NOMO-1 (cell line): ENCODE measurements around the gene SLC1A4.
"Not testable (repeated sequence)": the region's sequence is repeated elsewhere in the genome, so short reads cannot be mapped to it uniquely, and the experiment has no call there.

ENCODE experiments used
- DNase-seq, 2 experiments: peaks; one replicate each; lab custom pipeline; 2025; ENCODE audit not compliant: unreplicated experiment in 2 of 2; lab: John Stamatoyannopoulos, UW

SLC1A4 gene

DNA sequence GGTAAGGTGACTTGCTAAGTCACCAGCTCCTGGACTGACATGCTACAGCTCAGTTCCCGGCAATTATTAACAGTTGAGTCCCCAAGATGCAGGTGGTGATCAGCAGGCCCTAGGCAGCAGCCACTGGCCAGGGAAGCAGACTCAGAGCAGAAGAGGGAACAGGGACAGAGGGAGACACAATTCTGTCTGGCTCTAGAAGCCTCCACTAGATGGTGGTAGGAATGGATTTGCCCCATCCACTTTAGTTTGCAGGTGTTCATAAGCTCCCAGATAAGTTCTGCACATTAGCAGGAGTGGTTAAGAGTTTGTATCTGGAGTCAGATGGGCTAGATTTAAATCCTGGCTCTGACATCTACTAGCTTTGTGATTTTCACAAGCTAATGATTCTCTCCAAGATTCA is 25.5 kb upstream of the SLC1A4 start:
- no peak for DNase-seq

- DNase-seq: no peak
Observed at GRCh38 chr2:64966017-64966416, 23.2 kb upstream of the SLC1A4 start.

DNA sequence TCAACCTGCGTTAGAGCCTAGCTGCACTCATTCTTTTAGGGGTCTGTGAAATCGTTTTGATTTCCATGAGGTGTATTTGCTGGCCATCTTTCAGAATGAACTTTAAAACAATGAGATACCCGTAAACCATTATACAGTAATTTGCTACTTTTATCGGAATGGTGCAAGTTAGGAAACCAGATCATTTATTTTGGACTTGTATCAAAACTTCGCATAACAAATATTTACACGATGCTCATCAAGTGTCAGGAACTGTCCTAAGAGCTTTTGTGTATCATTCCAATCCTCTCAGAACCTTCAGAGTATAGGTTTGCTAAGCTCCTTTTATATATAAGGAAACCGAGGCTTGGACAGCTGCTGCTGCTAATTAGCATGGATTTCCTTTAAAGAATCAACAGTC is 22.4 kb upstream of the SLC1A4 start:
- DNase-seq: no peak

GRCh38 chr2:64967601-64968000 is 21.6 kb upstream of the SLC1A4 start:
- no peak for DNase-seq

DNA sequence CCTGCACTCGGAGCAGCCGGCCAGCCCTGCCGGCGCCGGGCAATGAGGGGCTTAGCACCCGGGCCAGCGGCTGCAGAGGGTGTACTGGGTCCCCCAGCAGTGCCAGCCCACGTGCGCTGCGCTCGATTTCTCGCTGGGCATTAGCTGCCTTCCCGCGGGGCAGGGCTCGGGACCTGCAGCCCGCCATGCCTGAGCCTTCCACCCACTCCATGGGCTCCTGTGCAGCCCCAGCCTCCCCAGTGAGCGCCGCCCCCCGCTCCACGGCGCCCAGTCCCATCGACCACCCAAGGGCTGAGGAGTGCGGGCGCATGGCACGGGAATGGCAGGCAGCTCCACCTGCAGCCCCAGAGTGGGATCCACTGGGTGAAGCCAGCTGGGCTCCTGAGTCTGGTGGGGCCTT is 20.1 kb upstream of the SLC1A4 start:
- DNase-seq: not testable (repeated sequence)

DNA sequence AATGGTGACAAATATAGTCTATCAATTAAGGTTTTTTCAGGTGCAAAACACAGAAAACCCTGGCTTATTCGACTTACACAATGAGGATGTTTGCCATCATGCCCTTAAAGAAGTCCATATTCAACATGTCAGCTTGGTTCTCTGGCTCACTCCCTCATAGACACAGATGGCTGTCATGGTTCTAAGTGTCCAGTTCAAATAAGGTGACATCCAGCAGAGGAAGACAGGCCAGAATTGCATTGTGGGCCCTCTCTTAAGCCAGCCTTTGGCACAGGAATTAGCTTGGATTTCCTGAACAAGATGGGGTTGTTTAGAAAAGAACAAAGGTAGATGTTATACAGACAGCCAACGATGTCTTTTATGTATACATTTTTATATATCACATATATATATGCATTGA is 18.7 kb upstream of the SLC1A4 start:
- no peak for DNase-seq

DNA sequence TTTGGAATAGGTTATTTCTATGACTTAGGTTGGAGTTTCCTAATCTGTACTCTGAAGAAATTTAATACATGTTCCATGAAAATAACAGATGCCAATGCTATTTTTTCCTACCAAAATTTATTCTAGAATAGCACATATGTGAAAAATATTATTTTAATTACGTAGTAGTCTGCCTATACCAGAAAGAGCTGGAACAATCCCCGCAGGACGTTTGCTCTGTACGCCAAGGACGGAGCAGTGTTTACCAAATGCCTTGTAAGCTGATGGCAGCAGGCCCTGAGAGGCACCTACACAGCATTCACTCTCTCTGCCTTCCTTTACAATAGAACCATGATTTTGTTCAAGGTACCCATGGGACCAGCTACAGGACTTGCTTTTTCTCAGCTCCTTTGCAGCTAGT is 16.8 kb upstream of the SLC1A4 start:
- DNase-seq: no peak

- DNase-seq: no peak
Observed at GRCh38 chr2:64972876-64973275, 16.3 kb upstream of the SLC1A4 start.

- no peak for DNase-seq
Observed at GRCh38 chr2:64975232-64975821, 13.9 kb upstream of the SLC1A4 start.

DNA sequence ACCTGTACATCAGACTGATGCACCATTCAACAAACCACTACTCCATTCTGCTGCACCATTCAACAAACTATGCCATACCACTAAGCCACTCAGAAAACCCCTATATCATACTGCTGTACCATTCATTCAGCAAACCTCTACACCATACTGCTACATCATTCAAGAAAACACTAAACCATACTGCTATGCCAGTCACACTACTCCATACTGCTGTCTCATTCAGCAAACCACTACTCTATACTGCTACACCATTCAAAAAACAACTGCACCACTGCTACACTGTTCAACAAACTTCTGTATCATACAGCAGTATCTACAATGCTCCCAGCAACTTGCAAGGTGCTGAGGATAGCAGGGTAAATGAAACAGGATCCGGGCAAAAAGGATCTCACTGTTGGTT is 12.9 kb upstream of the SLC1A4 start:
- no peak for DNase-seq

DNA sequence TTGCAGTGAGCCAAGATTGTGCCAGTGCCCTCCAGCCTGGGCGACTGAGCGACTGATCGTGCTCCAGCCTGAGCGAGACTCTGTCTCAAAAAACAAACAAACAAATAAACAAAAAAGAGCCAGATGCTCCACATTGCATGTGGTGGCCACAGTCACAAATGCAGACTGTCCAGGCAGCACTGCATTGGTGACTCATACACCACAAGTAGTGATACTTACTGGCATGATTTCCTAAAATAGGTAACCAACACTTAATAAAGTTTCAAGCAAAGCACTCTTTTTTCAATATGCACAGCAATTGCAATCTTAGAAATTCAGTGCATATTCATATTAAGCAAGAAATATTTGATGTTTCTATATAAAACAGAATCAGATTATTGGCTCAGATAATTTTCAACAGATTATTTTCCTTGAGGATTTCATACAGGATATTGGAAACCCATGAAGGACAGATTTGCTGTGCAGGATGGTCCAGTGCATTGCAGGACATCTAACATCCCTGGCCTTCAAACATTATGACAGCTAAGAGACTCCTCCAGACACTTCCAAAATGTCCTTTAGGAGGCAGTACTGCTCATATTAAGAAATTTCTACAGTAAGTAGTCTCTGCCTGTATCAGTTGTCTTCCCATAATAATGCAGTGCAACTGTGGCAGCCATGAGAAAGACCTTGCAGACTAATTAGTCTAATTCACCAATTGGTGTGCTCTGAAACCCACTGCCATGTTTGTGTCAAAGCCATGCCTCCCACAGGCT is 10.5 kb upstream of the SLC1A4 start:
- DNase-seq: peak in 1 of 2 experiments; percentile 19

DNA sequence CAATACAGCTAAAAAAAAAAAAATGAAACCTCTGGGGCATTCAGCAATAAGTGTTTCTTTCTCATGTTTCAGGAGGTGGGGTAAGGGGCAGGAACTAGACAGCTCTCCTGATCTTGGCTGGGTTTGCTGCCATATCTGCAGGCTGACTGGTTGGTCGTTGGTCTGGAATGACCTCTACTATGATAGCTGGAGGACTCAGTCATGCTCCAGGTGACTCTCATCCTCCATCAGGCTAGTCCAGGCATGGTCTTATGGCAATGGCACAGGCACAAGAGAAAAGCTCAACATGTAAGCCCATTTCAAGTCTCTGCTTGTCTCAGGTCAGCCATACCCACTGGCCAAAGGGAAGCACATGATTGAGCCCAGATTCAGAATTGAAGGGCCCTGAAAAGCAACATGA is 9.5 kb upstream of the SLC1A4 start:
- no peak for DNase-seq

- peak in 1 of 2 experiments; percentile 12 for DNase-seq
Observed at GRCh38 chr2:64980183-64980582, 9.0 kb upstream of the SLC1A4 start.

GRCh38 chr2:64982311-64982857 is 6.8 kb upstream of the SLC1A4 start:
- DNase-seq: no peak

DNA sequence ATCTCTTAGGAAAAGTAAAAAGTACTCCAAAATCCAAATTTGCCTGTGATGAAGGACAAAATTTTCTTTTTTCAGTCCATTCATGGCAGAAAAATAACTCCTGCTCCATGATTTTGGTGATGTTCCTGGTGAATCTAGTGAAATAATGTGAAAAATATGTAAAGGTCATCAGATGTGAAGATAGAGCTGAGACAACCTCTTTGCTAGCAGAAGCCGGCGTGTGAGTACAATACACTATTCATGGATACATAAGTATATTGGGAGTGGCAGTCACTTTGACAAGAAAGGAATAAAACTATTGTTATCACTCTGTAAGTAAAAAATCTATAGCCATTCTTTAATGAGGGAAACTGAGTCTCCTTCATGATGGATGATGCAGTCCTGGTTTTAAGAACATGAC is 6.3 kb upstream of the SLC1A4 start:
- DNase-seq: no peak

DNA sequence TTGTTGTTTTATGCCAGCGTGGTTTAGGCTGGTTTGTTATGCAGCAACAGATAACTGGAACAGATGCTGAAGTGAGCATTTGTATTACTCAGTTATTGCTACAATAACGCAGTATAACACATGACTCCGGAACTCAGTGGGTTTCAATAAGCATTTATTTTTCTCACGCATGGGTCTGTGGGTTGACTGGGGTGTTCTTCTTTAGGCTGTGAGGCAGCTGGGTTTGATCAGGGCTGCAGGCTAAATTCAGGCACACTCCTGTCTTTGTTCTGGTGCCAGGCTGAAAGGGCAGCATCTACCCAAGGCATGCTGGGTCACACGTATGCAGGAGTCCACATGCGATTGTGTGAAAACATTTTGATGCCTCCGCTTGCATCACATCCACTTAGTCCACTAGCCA is 3.8 kb upstream of the SLC1A4 start:
- DNase-seq: no peak

GRCh38 chr2:64987001-64987955 is 1.9 kb upstream of the SLC1A4 start:
- DNase-seq: peak in 1 of 2 experiments; percentile 34

DNA sequence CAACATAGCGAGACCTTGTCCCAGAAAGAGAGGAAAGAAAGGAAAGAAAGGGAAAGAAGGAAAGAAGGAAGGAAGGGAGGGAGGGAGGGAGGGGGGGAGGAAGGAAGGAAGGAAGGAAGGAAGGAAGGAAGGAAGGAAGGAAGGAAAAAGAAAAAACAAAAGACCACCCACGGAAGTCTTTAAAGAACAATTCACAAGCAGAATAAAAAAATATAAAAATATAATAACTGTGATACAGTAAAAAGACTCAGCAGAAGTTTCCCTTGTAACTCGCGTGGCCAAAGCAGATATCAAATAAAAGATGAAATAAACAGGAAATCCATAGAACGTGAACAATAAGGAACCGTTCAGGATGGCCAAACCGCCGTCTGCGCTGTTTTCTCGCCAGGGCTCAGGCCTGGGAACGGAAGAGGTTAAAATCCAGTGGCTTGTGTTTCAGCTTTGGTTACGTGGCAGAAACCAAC is 1.2 kb upstream of the SLC1A4 start:
- peak; percentile 82 to 86 for DNase-seq

DNA sequence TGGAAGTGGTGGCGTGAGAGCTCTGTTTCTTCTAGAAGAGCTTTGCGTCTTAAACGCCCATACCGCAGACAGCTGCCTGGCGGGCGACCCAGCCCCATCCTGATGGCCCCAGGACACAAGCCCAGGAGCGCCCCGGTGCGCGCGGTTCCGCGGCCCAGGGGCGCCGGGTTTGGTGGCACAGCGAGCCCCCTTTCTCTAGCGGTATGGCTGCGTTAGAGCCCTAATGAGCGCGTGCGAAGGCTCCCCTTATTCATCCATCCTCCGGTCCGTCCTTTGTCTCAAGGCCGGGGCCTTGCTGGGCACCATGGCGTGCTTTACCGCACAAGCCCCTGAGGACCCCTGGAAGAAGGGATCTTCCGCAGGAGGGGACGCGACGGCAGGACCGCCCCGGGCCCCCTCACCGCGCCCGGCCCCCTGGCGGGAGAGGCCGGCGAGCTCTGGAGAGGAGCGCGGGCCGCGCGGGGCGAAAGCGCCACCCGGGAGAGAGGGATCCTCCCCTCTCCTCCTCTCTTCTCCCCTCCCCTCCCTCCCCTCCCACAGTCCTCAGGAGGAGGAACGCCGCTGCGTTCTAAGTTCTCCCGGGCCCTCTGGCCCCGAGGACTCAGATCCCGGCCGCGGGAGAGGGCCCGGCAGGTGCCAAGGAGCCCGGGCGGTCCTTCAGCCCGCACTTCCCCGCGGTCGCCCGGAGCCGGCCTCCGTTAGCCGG is 626 bp upstream of the SLC1A4 start:
- peak in 1 of 2 experiments; percentile 79 for DNase-seq

- DNase-seq: peak; percentile 17 to 19
Observed at GRCh38 chr2:64989982-64990614, 899 bp downstream of the SLC1A4 start.
